ENCODE measurements around the gene ATP6V1B1.

The ATP6V1B1 gene

GRCh38 chr2:70935468-70936164 lies at the start of gene ATP6V1B1:
Gene ATP6V1B1 (plus strand): TSS chr2:70935900. CDS start chr2:70935955, 55 bp downstream.
- Histone ChIP-seq H3K9me3 (no peaks in the 10 kb centered on the region), H3K4me3 (ENCODE audit: low read depth in 1 of 2, low read length in 1 of 2) (no peak within 1 kb of the TSS), H3K27ac (no peak within 1 kb of the TSS), H3K27me3 (peaks cover 59% of the 10 kb centered on the region), H3K36me3 (no peaks in the 10 kb centered on the region), H3K4me1 (ENCODE audit: control insufficient read depth in 1 of 2, insufficient read depth in 1 of 2, low read depth in 1 of 2, low read length in 1 of 2) (no peaks in the 10 kb centered on the region)
- TF ChIP-seq, protein P1, sequence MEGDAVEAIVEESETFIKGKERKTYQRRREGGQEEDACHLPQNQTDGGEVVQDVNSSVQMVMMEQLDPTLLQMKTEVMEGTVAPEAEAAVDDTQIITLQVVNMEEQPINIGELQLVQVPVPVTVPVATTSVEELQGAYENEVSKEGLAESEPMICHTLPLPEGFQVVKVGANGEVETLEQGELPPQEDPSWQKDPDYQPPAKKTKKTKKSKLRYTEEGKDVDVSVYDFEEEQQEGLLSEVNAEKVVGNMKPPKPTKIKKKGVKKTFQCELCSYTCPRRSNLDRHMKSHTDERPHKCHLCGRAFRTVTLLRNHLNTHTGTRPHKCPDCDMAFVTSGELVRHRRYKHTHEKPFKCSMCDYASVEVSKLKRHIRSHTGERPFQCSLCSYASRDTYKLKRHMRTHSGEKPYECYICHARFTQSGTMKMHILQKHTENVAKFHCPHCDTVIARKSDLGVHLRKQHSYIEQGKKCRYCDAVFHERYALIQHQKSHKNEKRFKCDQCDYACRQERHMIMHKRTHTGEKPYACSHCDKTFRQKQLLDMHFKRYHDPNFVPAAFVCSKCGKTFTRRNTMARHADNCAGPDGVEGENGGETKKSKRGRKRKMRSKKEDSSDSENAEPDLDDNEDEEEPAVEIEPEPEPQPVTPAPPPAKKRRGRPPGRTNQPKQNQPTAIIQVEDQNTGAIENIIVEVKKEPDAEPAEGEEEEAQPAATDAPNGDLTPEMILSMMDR (IDR thresholded peaks at IDR 0.05) = no peak

GRCh38 chr2:70886541-70886987 lies 49.1 kb upstream of the ATP6V1B1 start:
- H3K36me3 ChIP-seq = no peaks in the 10 kb centered on the region
- H3K4me1 ChIP-seq (ENCODE audit: control insufficient read depth in 1 of 2, insufficient read depth in 1 of 2, low read depth in 1 of 2, low read length in 1 of 2) = peaks cover 11 to 18% of the 10 kb centered on the region in 2 experiments
- no peak overlapping the region for H3K27ac ChIP-seq
- no peak overlapping the region for H3K4me3 ChIP-seq (ENCODE audit: low read depth in 1 of 2, low read length in 1 of 2)
- no peaks in the 10 kb centered on the region for H3K9me3 ChIP-seq
- H3K27me3 ChIP-seq = peaks cover 100% of the 10 kb centered on the region
- TF ChIP-seq, protein P1 (IDR thresholded peaks at IDR 0.05) = no peak

GRCh38 chr2:70887208-70887549 lies 48.5 kb upstream of the ATP6V1B1 start:
- Histone ChIP-seq H3K4me1 (ENCODE audit: control insufficient read depth in 1 of 2, insufficient read depth in 1 of 2, low read depth in 1 of 2, low read length in 1 of 2) (peaks cover 11 to 18% of the 10 kb centered on the region in 2 experiments), H3K9me3 (no peaks in the 10 kb centered on the region), H3K36me3 (no peaks in the 10 kb centered on the region), H3K4me3 (ENCODE audit: low read depth in 1 of 2, low read length in 1 of 2) (peak overlapping the region in 1 of 2 experiments; percentile 52), H3K27me3 (peaks cover 100% of the 10 kb centered on the region), H3K27ac (no peak overlapping the region)
- TF ChIP-seq, protein P1 (IDR thresholded peaks at IDR 0.05) = no peak

DNA sequence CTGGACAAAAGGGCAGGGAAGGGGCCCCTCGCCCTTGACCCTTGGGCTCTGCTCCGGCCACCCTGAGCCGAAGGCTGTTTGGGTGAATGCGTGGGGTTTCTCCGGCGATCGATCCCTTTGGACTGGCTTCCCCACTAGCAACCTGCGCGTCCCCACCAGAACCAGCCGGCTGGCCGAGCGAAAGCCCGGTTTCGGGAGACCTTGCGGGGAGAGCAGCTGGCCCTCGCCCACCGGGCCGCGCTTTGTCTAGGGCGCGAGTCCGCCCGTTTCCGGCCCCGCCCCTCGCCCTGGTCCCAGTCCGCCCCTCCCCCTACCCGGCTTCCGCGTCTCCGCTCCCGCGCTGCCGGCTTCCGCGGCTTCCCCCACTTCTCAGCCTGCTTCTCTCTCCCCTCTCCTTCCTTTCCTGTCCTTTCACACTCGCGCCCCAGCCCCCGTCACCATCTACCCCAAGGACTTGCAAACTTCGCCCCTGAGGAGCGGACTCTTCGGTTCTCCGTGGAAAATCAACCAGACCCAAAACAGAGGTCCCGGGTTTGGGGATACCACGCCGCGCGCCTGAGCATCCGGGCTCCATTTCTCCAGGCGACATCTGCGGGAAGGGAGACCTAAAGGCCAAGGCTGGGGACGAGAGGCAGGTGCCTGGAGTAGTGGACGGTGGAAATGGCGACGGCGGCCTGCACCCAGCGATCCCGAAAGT lies 48.0 kb upstream of the ATP6V1B1 start:
- Histone ChIP-seq H3K27me3 (peaks cover 100% of the 10 kb centered on the region), H3K36me3 (no peaks in the 10 kb centered on the region)

DNA sequence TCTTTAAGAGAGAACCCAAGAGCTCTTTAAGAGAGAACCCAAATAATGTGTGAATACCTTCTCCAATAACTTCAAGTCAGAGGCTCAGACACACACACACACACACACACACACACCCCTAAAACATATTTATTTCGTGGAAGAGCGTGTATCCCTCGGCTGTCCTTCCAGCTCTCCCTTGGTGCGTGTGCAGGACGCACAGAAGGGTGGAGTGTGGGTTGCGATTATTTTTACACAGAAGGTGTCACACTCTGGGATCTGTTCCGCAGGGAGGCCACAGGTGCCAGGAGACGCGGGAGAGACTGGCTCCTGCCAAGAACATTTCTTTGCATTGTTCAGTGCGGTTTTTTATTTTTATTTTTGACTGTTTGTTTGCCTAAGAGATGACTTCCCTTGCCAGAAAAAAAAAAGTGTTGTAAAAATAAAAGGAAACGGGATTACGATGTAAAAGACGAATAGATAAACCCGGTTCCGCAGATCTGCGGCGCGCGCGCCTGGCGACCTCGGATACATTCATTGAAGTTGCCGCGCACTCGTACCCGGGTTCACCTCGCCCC lies 47.3 kb upstream of the ATP6V1B1 start:
- no peak overlapping the region for H3K27ac ChIP-seq
- no peaks in the 10 kb centered on the region for H3K36me3 ChIP-seq
- no peaks in the 10 kb centered on the region for H3K9me3 ChIP-seq
- H3K4me3 ChIP-seq (ENCODE audit: low read depth in 1 of 2, low read length in 1 of 2) = no peak overlapping the region
- H3K27me3 ChIP-seq = peaks cover 100% of the 10 kb centered on the region
- TF ChIP-seq, protein P1 (IDR thresholded peaks at IDR 0.05) = no peak
- peaks cover 11 to 18% of the 10 kb centered on the region in 2 experiments for H3K4me1 ChIP-seq (ENCODE audit: control insufficient read depth in 1 of 2, insufficient read depth in 1 of 2, low read depth in 1 of 2, low read length in 1 of 2)

More for the DNA sequence above, 48.0 kb upstream of the ATP6V1B1 start:
- no peaks in the 10 kb centered on the region for H3K9me3 ChIP-seq
- no peak overlapping the region for H3K27ac ChIP-seq
- TF ChIP-seq, protein P1 (IDR thresholded peaks at IDR 0.05) = no peak
- H3K4me3 ChIP-seq (ENCODE audit: low read depth in 1 of 2, low read length in 1 of 2) = peak overlapping the region in 1 of 2 experiments; percentile 52
- H3K4me1 ChIP-seq (ENCODE audit: control insufficient read depth in 1 of 2, insufficient read depth in 1 of 2, low read depth in 1 of 2, low read length in 1 of 2) = peaks cover 11 to 18% of the 10 kb centered on the region in 2 experiments
